Heart right ventricle (tissue), 16 donors: Measurements from ENCODE around the gene CCDC192. TPM values are rescaled to one million over a fixed set of nuclear protein-coding genes. Genes with fewer than 3 reads are reported as not detected.
A peak's percentile ranks its signal among the peaks of the same experiment; 100 is the strongest.
"Not testable (repeated sequence)": the region's sequence is repeated elsewhere in the genome, so short reads cannot be mapped to it uniquely, and the experiment has no call there.

ENCODE experiments used
- ATAC-seq, 8 donors: fragments of 200-7000 bp; cut with Tn5 transposase; one replicate each; pipeline ENCODE4 v1.9.1; 2020; ENCODE audit warnings: mild to moderate bottlenecking in 8 of 8, moderate library complexity in 8 of 8, moderate number of reproducible peaks in 1 of 8
- DNase-seq, 2 donors: peaks; one replicate each; pipeline ENCODE4 v3.0.0-alpha.2; 2020
- H3K27ac ChIP-seq, 10 donors: fragments of 200-600 bp; sonication (generic) in 2 of 10; one replicate each; pipeline versions ENCODE4 v1.5.0 to v1.8.0; 2020 to 2022; ENCODE audit warnings: mild to moderate bottlenecking in 3 of 10
- H3K27me3 ChIP-seq, 7 donors: fragments of 200-600 bp; one replicate each; pipeline ENCODE4 v1.8.0; 2021 to 2022; ENCODE audit warnings: mild to moderate bottlenecking in 2 of 7
- H3K36me3 ChIP-seq, 9 donors: fragments of 200-600 bp; sonication (generic) in 1 of 9; one replicate each; pipeline versions ENCODE4 v1.5.0 to v1.8.0; 2020 to 2022; ENCODE audit warnings: mild to moderate bottlenecking in 2 of 9
- H3K4me1 ChIP-seq, 9 donors: fragments of 200-600 bp; sonication (generic) in 1 of 9; one replicate each; pipeline versions ENCODE4 v1.5.0 to v1.8.0; 2020 to 2022; ENCODE audit warnings: mild to moderate bottlenecking in 4 of 9
- H3K4me3 ChIP-seq, 10 donors: fragments of 200-600 bp; sonication (generic) in 2 of 10; one replicate each; pipeline versions ENCODE4 v1.5.0 to v1.8.0; 2020 to 2022; ENCODE audit warnings: mild to moderate bottlenecking in 7 of 10, moderate library complexity in 2 of 10
- H3K9me3 ChIP-seq, 11 donors: fragments of 200-600 bp in 10 of 11; sonication (generic) in 2 of 11; one replicate each; pipeline versions ENCODE4 v1.5.0 to v1.8.0; 2013 to 2022; ENCODE audit warnings: mild to moderate bottlenecking in 2 of 11, control low read depth in 1 of 11, moderate library complexity in 1 of 11
- CTCF ChIP-seq, 9 donors: fragments of 200-600 bp; sonication (generic) in 2 of 9; IDR thresholded peaks; one replicate each; pipeline versions ENCODE4 v1.5.0 to v1.8.0; 2021 to 2022; ENCODE audit warnings: antibody characterized with exemption in 9 of 9, mild to moderate bottlenecking in 5 of 9, moderate library complexity in 1 of 9
- WGBS, 2 donors: extraction: QIAGEN DNeasy Blood & Tissue Kit; methylation state at CpG; one replicate each; pipeline ENCODE4 v1.1.7; 2013; ENCODE audit warnings: inconsistent platforms in 1 of 2; 5-methylcytosine and 5-hydroxymethylcytosine counted together
- intact Hi-C, 10 donors: fragments of 100-400 bp; cut with DNase I; formaldehyde crosslinking; loops; one replicate each; pipeline versions ENCODE4 v1.11.1 to v1.14.2; 2022
- polyA plus RNA-seq, 2 donors: library from polyadenylated mRNA; stranded (reverse); fragments of 200-250 nt; gene quantifications; one replicate each; pipeline ENCODE4 v1.2.3, GENCODE V29; 2013
- total RNA-seq, 10 donors: library from RNA; stranded (reverse); fragmentation: NEBNext Ultra II Directional in 3 of 10; extraction: Animal tissue kit (Norgen Biotek cat#: 25700) in 3 of 10; gene quantifications; one replicate each; pipeline versions ENCODE4 v1.2.1 to v1.2.4, GENCODE V29; 2021 to 2023
- donor health status: Arrhythmogenic right ventricular cardiomyopathy.
- donor health status: ischemic (EF 13 %, LVEDD 7.1; RV severe dilation, severe dysfunction).
- donor health status: healthy with polysubstance abuse.
- donor health status: DM: no; HTN: yes; CAD: no.
- donor health status: DM: no; HTN: no; CAD: no.
- donor health status: ischemic (EF 25% LVEDD 6.9; RV normal size, moderate dysfunction).
- donor health status: ischemic (EF 25% LVEDD 5.7; RV mildly dilated, moderate dysfunction).
- donor health status: healthy.
- donor health status: DM: yes; HTN: yes; CAD: no.
- donor health status: Ischemic cardiomyopathy.
- donor health status: ischemic (EF 35%, LVEDD 5.7; RV mildly dilated, moderate dysfunction).
- donor health status: nonischemic (EF 11% LVEDD 7.7; RV severe dilation, severe dysfunction).
- donor health status: DM: yes; HTN: yes; CAD: no.
- donor health status: PGD.
- donor health status: ischemic (EF 29% LVEDD 5.4; RV normal size, mild dysfunction).
- donor health status: nonischemic (EF 23%, LVEDD 6.1; RV moderate dilation, normal function).

CCDC192 gene
- total and polyA plus RNA-seq, 12 donors, result 0.13 to 0.76 (median 0.33) TPM; not detected in 8

GRCh38 chr5:127746756-127747155 is 43.6 kb downstream of the CCDC192 start:
- Histone ChIP-seq H3K36me3 (no peaks in the 10 kb centered on the region), H3K9me3 (no peaks in the 10 kb centered on the region), H3K4me1 (no peaks in the 10 kb centered on the region), H3K4me3 (no peak overlapping the region), H3K27ac (no peak overlapping the region), H3K27me3 (no peaks in the 10 kb centered on the region)
- TF ChIP-seq CTCF (IDR thresholded peaks at IDR 0.05), result peak in 8 of 9 donors; percentile 33 to 67 (median 54)
- 79% methylated on average over 1 of the region's 1 CpG for WGBS, 2 donors
- ATAC-seq, result no peak
- intact Hi-C loops, result loop anchor here in 4 of 10 donors (1.0 to 10.0 kb wide), 3 partner anchors 182 to 455 kb away; no protein-coding TSS in a partner anchor
- DNase-seq, result no peak

- not testable (repeated sequence) for ATAC-seq, DNase-seq, H3K27ac ChIP-seq, H3K9me3 ChIP-seq, H3K4me1 ChIP-seq, H3K36me3 ChIP-seq, H3K27me3 ChIP-seq, H3K4me3 ChIP-seq
- intact Hi-C loops, result loop anchor here in 4 of 10 donors (10.0 kb wide), 2 partner anchors 188 to 452 kb away; no protein-coding TSS in a partner anchor
- 88 to 94% methylated on average over 24 to 29 of the region's 32 CpGs for WGBS, 2 donors
Observed at GRCh38 chr5:127752503-127753265, 49.5 kb downstream of the CCDC192 start.

GRCh38 chr5:127754259-127754658 is 51.1 kb downstream of the CCDC192 start:
- Histone ChIP-seq H3K36me3 (no peaks in the 10 kb centered on the region), H3K4me3 (no peak overlapping the region), H3K27me3 (no peaks in the 10 kb centered on the region), H3K9me3 (no peaks in the 10 kb centered on the region), H3K27ac (no peak overlapping the region), H3K4me1 (no peaks in the 10 kb centered on the region)
- DNase-seq, result no peak
- TF ChIP-seq CTCF (IDR thresholded peaks at IDR 0.05), result no peak
- ATAC-seq, result no peak
- 51 to 61% methylated on average over 4 of the region's 4 CpGs for WGBS, 2 donors
- intact Hi-C loops, result loop anchor here in 5 of 10 donors (2.0 to 10.0 kb wide), 3 partner anchors 189 to 451 kb away; no protein-coding TSS in a partner anchor

GRCh38 chr5:127754706-127755105 is 51.5 kb downstream of the CCDC192 start:
- 73 to 84% methylated on average over 2 of the region's 2 CpGs for WGBS, 2 donors
- Histone ChIP-seq H3K27ac (no peak overlapping the region), H3K36me3 (no peaks in the 10 kb centered on the region), H3K9me3 (no peaks in the 10 kb centered on the region), H3K4me3 (no peak overlapping the region), H3K27me3 (no peaks in the 10 kb centered on the region), H3K4me1 (no peaks in the 10 kb centered on the region)
- TF ChIP-seq CTCF (IDR thresholded peaks at IDR 0.05), result no peak
- intact Hi-C loops, result loop anchor here in 7 of 10 donors (2.0 to 10.0 kb wide), 5 partner anchors 190 to 450 kb away; partner anchors contain the start of gene SLC12A2 (in 3 of the 7)
- ATAC-seq, result no peak
- no peak for DNase-seq

- DNase-seq (peak in 1 of 2 donors; percentile 40), ATAC-seq (peak in 7 of 8 donors; percentile 44 to 84 (median 69))
Observed at GRCh38 chr5:127757576-127757975, 54.4 kb downstream of the CCDC192 start.

More at GRCh38 chr5:127757576-127757975, 54.4 kb downstream of the CCDC192 start:
- H3K9me3 ChIP-seq, result no peaks in the 10 kb centered on the region
- peaks cover 0 to 11% (median 6%) of the 10 kb centered on the region in 9 donors for H3K4me1 ChIP-seq
- WGBS, 2 donors, result 32% methylated on average over 1 of the region's 1 CpG
- H3K27ac ChIP-seq, result no peak overlapping the region
- TF ChIP-seq CTCF (IDR thresholded peaks at IDR 0.05), result peak in 8 of 9 donors; percentile 22 to 67 (median 55)
- no peaks in the 10 kb centered on the region for H3K27me3 ChIP-seq
- H3K4me3 ChIP-seq, result no peak overlapping the region
- intact Hi-C loops, result loop anchor here in 7 of 10 donors (5.0 to 10.0 kb wide), 4 partner anchors 193 to 447 kb away; partner anchors contain the start of gene SLC12A2 (in 3 of the 7)
- no peaks in the 10 kb centered on the region for H3K36me3 ChIP-seq
